ENCODE results near the gene IRGQ.

DNA sequence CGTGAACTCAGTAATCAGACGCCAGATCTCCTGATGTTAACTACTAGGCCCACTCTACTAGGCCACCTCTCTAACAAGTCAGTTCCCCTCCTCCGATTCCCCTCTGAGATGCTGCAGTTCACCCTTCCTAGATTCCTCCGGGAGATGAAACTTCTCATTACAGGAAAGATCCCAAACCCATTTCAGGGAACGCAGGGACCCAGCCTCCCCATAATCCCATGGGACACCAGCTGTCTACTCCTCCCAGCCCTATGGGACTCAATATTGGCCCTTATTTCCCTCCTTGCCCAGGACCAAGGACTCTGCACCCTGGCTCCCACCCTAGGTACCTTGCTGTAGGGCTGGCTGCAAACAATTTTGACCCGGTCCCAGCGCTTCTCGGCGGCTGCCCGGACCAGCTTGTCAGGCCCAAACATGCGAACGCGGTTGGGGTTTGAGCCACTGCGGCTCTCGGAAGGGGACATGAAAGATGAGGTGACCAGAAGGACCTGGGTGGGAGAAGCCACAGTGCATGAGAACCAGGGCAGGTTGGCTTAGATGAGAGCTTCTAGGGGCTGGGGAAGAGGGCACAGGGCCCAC, 41.5 kb downstream of the IRGQ start:
- TF ChIP-seq CTCF (IDR thresholded peaks at IDR 0.05; ENCODE audit: borderline replicate concordance, extremely low read depth, low read length, poor library complexity, severe bottlenecking), result no peak
- TF ChIP-seq EZH2 (IDR thresholded peaks at IDR 0.05; ENCODE audit: borderline replicate concordance, low read depth, low read length, severe bottlenecking), result no peak
